Keratinocyte (primary cell): ENCODE results near the gene ADAM15. TPM values are rescaled to one million over a fixed set of nuclear protein-coding genes. Genes with fewer than 3 reads are reported as not detected.

Source experiments
- DNase-seq: peaks from one replicate; pipeline ENCODE4 v3.0.0-alpha.2; 2011; ENCODE audit warnings: low read depth, missing footprints, low spot score
- FAIRE-seq: peaks from 2 replicates; lab custom pipeline; 2011; peaks lifted over from hg19 to GRCh38; lab: Jason Lieb, UNC
- H2AFZ ChIP-seq: 2 replicates; pipeline ENCODE4 v1.6.0; 2012; ENCODE audit warnings: low read length, control low read depth, inconsistent platforms; ENCODE audit not compliant: control insufficient read depth
- H3K27ac ChIP-seq: 2 replicates; pipeline ENCODE4 v1.5.1; 2011; ENCODE audit warnings: low read length; ENCODE audit not compliant: control insufficient read depth, insufficient read depth
- H3K27me3 ChIP-seq: 3 replicates; pipeline ENCODE4 v1.6.0; 2011; ENCODE audit warnings: low read length; ENCODE audit not compliant: control insufficient read depth, insufficient read depth; ENCODE audit errors: extremely low read depth
- H3K36me3 ChIP-seq, 2 experiments: 2 replicates in 1 of 2; 3 replicates in 1 of 2; pipeline ENCODE4 v1.5.1; 2011; ENCODE audit warnings: low read length in 2 of 2, mild to moderate bottlenecking in 1 of 2; ENCODE audit not compliant: control insufficient read depth in 2 of 2, insufficient read depth in 2 of 2; ENCODE audit errors: extremely low read depth in 1 of 2
- H3K4me1 ChIP-seq: 3 replicates; pipeline ENCODE4 v1.5.1; 2011; ENCODE audit warnings: low read length; ENCODE audit not compliant: control insufficient read depth, insufficient read depth; ENCODE audit errors: extremely low read depth
- H3K4me2 ChIP-seq: 3 replicates; pipeline ENCODE4 v1.6.0; 2011; ENCODE audit warnings: low read depth, low read length; ENCODE audit not compliant: control insufficient read depth, insufficient read depth; ENCODE audit errors: extremely low read depth
- H3K4me3 ChIP-seq, 3 experiments: fragments of 200-600 bp in 1 of 3; sonication (generic) in 1 of 3; 2 replicates in 2 of 3; 3 replicates in 1 of 3; pipeline ENCODE4 v1.5.1; 2011 to 2016; ENCODE audit warnings: low read length in 3 of 3, mild to moderate bottlenecking in 3 of 3, control low read depth in 2 of 3, inconsistent platforms in 1 of 3, low read depth in 1 of 3, mixed read lengths in 1 of 3, mixed run types in 1 of 3, moderate library complexity in 1 of 3; ENCODE audit not compliant: control insufficient read depth in 2 of 3, insufficient read depth in 2 of 3; ENCODE audit errors: extremely low read depth in 1 of 3
- H3K79me2 ChIP-seq: 2 replicates; pipeline ENCODE4 v1.6.0; 2012; ENCODE audit warnings: low read length; ENCODE audit not compliant: control insufficient read depth, insufficient read depth
- H3K9ac ChIP-seq: 3 replicates; pipeline ENCODE4 v1.6.0; 2011; ENCODE audit warnings: low read length; ENCODE audit not compliant: control insufficient read depth, insufficient read depth; ENCODE audit errors: extremely low read depth
- H3K9me1 ChIP-seq: 3 replicates; pipeline ENCODE4 v1.6.0; 2011; ENCODE audit warnings: low read length; ENCODE audit not compliant: control insufficient read depth, insufficient read depth; ENCODE audit errors: extremely low read depth
- H3K9me3 ChIP-seq: 2 replicates; pipeline ENCODE4 v1.5.1; 2012; ENCODE audit warnings: low read depth, low read length; ENCODE audit not compliant: control insufficient read depth
- H4K20me1 ChIP-seq: 3 replicates; pipeline ENCODE4 v1.6.0; 2011; ENCODE audit warnings: low read length; ENCODE audit not compliant: control insufficient read depth, insufficient read depth; ENCODE audit errors: extremely low read depth
- EZH2 ChIP-seq: IDR thresholded peaks from one replicate; pipeline ENCODE4 v1.6.1; 2012; ENCODE audit warnings: inconsistent platforms, mild to moderate bottlenecking, low read length, moderate library complexity
- dilution Hi-C: fragments of 300-500 bp; cut with MboI; formaldehyde crosslinking; loops from one replicate; pipeline ENCODE4 v1.7.0; 2020; ENCODE audit warnings: low sequenced_read_pairs; ENCODE audit not compliant: extremely low pct_ligation_motif_present
- polyA plus RNA-seq, 5 experiments: library from polyadenylated mRNA; depleted of rRNA in 3 of 5; stranded (reverse) in 3 of 5; stranded (forward) in 1 of 5; unstranded in 1 of 5; fragments of >200 nt; gene quantifications; 1 replicate in 1 of 5; 2 replicates in 3 of 5; 3 replicates in 1 of 5; pipeline versions ENCODE4 v1.2.1 to v1.2.3, GENCODE V29; 2011 to 2012; ENCODE audit warnings: missing spikeins in 2 of 5, low read depth in 1 of 5, low replicate concordance in 1 of 5
- TF ChIP-seq, protein P1 (sequence below), 3 experiments: IDR thresholded peaks in 1 of 3; conservative IDR thresholded peaks in 1 of 3; optimal IDR thresholded peaks in 1 of 3; 2 replicates in 2 of 3; 3 replicates in 1 of 3; pipeline versions ENCODE3 to v1.5.1; 2011; ENCODE audit warnings: low read length in 3 of 3, mild to moderate bottlenecking in 3 of 3, moderate library complexity in 2 of 3, control low read depth in 1 of 3, inconsistent platforms in 1 of 3; ENCODE audit not compliant: insufficient read depth in 2 of 3; ENCODE audit errors: extremely low read depth in 1 of 3

ADAM15 gene
- polyA plus RNA-seq, 1 donor (not counting 4 experiments of a cell fraction or from before 2014, with no cell fraction given): 131 TPM

DNA sequence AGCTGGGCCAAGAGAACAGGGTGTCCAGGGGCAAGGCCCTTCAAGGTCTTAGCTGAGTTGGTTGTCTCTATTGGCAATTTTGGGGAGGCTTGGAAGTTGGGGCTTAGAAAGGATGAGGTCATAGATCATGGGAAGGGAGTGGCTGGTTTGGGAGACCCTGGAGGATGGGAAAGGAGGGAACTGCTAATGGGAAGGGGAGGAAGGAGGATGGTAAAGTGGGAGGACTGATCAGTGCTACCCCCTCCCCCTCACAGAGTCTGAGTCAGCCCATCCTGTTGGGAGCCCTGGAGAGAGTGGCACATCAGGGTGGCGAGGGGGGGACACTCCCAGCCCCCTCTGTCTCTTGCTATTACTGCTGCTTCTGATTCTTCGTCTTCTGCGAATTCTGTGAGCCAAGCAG, 17.5 kb downstream of the ADAM15 start:
- Histone ChIP-seq H3K27me3 (no peaks in the 10 kb centered on the region), H3K9ac (no peak overlapping the region), H3K27ac (no peak overlapping the region), H3K4me1 (peaks cover 24% of the 10 kb centered on the region), H2AFZ (no peak overlapping the region), H3K4me3 (no peak overlapping the region), H3K9me1 (no peaks in the 10 kb centered on the region), H3K4me2 (no peak overlapping the region), H4K20me1 (no peaks in the 10 kb centered on the region), H3K9me3 (no peaks in the 10 kb centered on the region), H3K36me3 (peaks cover 0 to 18% of the 10 kb centered on the region in 2 experiments), H3K79me2 (no peaks in the 10 kb centered on the region)
- TF ChIP-seq, protein P1, sequence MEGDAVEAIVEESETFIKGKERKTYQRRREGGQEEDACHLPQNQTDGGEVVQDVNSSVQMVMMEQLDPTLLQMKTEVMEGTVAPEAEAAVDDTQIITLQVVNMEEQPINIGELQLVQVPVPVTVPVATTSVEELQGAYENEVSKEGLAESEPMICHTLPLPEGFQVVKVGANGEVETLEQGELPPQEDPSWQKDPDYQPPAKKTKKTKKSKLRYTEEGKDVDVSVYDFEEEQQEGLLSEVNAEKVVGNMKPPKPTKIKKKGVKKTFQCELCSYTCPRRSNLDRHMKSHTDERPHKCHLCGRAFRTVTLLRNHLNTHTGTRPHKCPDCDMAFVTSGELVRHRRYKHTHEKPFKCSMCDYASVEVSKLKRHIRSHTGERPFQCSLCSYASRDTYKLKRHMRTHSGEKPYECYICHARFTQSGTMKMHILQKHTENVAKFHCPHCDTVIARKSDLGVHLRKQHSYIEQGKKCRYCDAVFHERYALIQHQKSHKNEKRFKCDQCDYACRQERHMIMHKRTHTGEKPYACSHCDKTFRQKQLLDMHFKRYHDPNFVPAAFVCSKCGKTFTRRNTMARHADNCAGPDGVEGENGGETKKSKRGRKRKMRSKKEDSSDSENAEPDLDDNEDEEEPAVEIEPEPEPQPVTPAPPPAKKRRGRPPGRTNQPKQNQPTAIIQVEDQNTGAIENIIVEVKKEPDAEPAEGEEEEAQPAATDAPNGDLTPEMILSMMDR (optimal IDR thresholded peaks at IDR 0.05 in 1 of 3, IDR thresholded peaks at IDR 0.05 in 1 of 3, conservative IDR thresholded peaks at IDR 0.05 in 1 of 3; ENCODE audit: extremely low read depth in 1 of 3, insufficient read depth in 2 of 3, low read length in 3 of 3): no peak
- no peak for TF ChIP-seq EZH2
- dilution Hi-C loops: no loop called here
- FAIRE-seq: no peak
- DNase-seq: no peak

- DNase-seq (no peak), FAIRE-seq (no peak)
- no peaks in the 10 kb centered on the region for H3K27me3 ChIP-seq
- H3K9me1 ChIP-seq: no peaks in the 10 kb centered on the region
- peaks cover 23% of the 10 kb centered on the region for H3K4me1 ChIP-seq
- no peak for TF ChIP-seq EZH2
- TF ChIP-seq, protein P1 (optimal IDR thresholded peaks at IDR 0.05 in 1 of 3, IDR thresholded peaks at IDR 0.05 in 1 of 3, conservative IDR thresholded peaks at IDR 0.05 in 1 of 3; ENCODE audit: extremely low read depth in 1 of 3, insufficient read depth in 2 of 3, low read length in 3 of 3): no peak
- no peaks in the 10 kb centered on the region for H3K79me2 ChIP-seq
- H3K4me3 ChIP-seq: no peak overlapping the region
- no peaks in the 10 kb centered on the region for H3K9me3 ChIP-seq
- H3K9ac ChIP-seq: no peak overlapping the region
- dilution Hi-C loops: no loop called here
- peaks cover 0 to 18% of the 10 kb centered on the region in 2 experiments for H3K36me3 ChIP-seq
- no peaks in the 10 kb centered on the region for H4K20me1 ChIP-seq
- no peak overlapping the region for H3K27ac ChIP-seq
- H2AFZ ChIP-seq: no peak overlapping the region
- H3K4me2 ChIP-seq: no peak overlapping the region
Measured at GRCh38 chr1:155069551-155070157, 18.5 kb downstream of the ADAM15 start.
